ENCODE data around the gene RPN1. TPM values are rescaled to one million over a fixed set of nuclear protein-coding genes. Genes with fewer than 3 reads are reported as not detected.

RPN1 gene
- total RNA-seq, result 259 and 471 TPM in 2 replicates

GRCh38 chr3:128650096-128651050 is at the start of gene RPN1:
Gene RPN1, minus strand, starts transcription at chr3:128650818. Its CDS starts 18 bp downstream, at chr3:128650800.

Other genes starting within 250 kb of the RPN1 start
- not detected in 2 replicates for gene DNAJB8, start 183.9 kb downstream of the RPN1 start, total RNA-seq
- 1.7 and 5.7 TPM in 2 replicates for gene GATA2, start 157.6 kb downstream of the RPN1 start, total RNA-seq
- 62.3 and 101 TPM in 2 replicates for gene RAB7A, start 75.4 kb upstream of the RPN1 start, total RNA-seq
- gene ACAD9, start 228.8 kb upstream of the RPN1 start, total RNA-seq, result 21.2 and 33.7 TPM in 2 replicates

All from epithelial cell of alveolus of lung (primary cell).